D341Med (cell line): ENCODE measurements around the gene PTGER1.
"Not testable (repeated sequence)": the region's sequence is repeated elsewhere in the genome, so short reads cannot be mapped to it uniquely, and the experiment has no call there.

Experiments used
- DNase-seq: peaks from one replicate; pipeline ENCODE4 v3.0.0; 2012; ENCODE audit warnings: low spot score

PTGER1 gene

GRCh38 chr19:14473978-14474578, 1.1 kb downstream of the PTGER1 start:
- DNase-seq: peak; percentile 48

DNA sequence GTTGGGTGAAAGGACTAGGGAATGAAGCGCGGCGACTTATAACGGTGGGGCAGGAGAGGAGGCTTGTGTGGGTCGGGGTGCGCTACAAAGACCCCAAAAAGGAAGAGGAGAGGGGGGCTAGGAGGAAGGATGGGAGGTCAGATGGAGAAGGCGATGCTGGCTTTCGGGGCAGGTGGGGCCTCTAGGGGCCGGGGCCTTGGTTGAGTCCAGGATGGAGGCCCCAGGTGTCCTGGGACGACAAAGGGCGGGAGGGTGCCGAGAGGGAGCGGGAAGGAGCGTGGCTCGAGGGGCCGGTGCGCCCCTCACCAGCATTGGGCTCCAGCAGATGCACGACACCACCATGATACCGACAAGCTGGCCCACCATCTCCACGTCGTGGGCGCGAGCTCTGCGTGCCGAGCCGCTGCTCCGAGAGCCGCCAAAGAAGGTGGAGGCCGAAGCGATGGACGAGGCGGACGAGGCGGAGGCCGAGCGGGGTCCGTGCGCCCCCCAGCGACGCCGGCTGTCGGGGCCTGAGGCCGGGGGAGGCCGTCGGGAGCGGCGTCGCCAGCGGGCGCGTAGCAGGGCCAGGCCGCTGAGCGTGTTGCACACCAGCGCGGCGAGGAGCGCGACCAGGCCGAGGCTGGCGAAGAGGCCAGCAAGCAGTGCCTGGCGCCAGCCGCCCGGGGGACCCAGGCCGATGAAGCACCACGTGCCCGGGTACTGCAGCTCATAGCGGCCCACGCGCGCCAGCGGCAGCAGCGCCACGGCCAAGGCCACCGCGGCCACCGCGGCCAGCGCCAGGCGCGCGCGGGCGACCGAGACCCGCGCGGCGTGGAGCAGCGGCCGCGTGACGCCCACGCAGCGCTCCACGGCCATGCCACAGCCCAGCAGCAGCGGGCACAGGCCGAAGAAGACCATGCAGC, 1.8 kb downstream of the PTGER1 start:
- peak; percentile 47 for DNase-seq

- DNase-seq: peak; percentile 93
Observed at GRCh38 chr19:14472202-14472938, 2.8 kb downstream of the PTGER1 start.

DNA sequence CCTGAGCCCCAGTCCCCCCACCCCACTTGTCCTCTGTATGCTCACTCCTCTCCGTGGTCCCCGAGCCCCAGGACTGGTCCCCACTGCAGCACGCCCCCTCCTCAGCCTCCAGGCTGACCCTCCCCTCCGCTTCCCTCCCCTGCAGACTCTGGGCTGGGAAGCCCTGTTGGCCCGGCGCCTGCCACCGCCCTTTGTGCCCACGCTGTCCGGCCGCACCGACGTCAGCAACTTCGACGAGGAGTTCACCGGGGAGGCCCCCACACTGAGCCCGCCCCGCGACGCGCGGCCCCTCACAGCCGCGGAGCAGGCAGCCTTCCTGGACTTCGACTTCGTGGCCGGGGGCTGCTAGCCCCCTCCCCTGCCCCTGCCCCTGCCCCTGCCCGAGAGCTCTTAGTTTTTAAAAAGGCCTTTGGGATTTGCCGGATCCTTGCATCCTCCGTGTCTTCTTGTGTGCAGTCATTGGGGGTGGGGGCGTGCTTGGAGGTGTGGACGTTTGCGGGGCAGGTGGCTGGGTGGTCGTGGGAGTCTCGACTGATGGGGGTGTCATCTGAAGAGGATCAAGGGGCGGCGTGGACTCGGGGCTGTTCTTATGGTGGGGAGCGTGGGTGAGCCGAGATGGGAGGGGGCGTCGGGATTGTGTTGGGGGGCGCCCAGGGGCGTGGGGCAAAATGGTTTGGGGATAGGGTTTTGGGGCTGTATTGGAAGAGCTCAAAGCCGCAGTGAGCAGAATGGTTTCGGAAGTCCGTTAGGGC, 3.5 kb downstream of the PTGER1 start:
- peak; percentile 44 for DNase-seq

GRCh38 chr19:14470031-14470876, 4.9 kb downstream of the PTGER1 start:
- DNase-seq: no peak

DNA sequence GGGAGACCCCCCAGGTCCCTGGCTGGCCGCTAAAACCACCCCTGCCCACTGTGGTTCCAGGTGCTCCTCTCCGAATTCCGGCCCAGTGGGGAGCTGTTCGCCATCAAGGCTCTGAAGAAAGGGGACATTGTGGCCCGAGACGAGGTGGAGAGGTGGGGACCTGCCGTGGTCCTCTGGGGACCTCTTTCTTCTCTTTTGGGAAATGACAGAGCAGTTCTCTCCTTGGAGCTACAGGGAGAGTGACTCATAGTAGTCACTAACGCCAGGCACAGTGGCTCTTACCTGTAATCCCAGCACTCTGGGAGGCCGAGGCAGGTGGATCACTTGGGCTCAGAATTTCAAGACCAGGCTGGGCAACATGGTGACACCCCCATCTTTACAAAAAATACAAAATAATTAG, 7.3 kb downstream of the PTGER1 start:
- no peak for DNase-seq

DNA sequence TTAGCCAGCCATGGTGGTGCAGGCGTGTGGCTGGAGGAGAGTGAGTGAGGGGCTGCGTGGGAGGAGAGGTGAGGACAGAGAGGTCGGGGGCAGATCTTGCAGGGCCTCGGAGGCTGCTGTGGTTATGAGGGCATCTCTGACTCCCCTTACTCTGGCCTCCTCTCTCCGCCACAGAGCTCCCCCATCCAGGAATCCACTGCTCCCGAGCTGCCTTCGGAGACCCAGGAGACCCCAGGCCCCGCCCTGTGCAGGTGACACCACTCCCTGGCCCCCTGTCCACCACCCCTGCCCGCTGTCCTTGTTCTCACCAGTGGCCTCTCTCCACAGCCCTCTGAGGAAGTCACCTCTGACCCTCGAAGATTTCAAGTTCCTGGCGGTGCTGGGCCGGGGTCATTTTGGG, 7.8 kb downstream of the PTGER1 start:
- no peak for DNase-seq

DNA sequence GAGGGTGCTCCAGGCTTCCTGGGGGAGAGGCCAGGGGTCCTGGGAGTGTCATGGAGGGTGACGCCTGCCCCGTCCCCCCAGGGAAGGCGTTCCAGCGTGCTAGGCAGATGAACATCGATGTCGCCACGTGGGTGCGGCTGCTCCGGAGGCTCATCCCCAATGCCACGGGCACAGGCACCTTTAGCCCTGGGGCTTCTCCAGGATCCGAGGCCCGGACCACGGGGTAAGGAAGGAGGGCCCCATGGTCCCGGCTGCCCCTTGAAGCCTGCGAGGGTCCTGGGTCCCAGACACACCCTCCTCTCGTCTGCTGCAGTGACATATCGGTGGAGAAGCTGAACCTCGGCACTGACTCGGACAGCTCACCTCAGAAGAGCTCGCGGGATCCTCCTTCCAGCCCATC, 11.4 kb downstream of the PTGER1 start:
- no peak for DNase-seq

DNA sequence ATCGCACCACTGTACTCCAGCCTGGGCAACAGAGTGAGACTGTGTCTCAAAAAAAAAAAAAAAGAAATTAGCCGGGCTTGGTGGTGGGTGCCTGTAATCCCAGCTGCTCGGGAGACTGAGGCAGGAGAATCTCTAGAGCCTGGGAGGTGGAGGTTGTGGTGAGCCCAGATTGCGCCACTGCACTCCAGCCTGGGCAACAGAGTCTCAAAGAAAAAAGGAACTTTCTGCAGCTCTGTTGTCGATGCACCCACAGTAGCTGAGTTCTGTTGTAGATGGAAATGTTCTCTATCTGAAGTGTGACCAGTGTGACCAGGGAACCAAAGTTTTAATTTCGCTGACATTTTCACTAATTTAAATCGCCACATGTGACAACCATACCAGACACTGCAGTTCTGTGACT, 12.8 kb downstream of the PTGER1 start:
- not testable (repeated sequence) for DNase-seq

DNA sequence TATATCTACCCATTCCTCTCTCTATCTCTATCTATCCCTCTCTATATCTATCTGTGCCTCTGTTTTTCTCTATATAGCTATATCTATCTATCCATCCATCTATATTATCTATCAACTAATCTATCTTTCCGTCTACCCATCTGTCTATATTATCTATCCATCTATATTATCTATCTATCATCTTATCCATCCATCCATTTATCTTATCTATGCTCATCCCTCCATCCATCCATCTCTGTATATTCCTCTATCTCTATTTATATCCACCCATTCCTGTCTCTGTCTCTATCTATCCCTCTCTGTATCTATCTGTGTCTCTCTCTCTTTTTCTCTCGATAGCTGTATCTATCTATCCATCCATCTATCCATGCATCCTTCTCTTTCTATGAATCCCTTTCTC, 14.2 kb downstream of the PTGER1 start:
- no peak for DNase-seq

DNA sequence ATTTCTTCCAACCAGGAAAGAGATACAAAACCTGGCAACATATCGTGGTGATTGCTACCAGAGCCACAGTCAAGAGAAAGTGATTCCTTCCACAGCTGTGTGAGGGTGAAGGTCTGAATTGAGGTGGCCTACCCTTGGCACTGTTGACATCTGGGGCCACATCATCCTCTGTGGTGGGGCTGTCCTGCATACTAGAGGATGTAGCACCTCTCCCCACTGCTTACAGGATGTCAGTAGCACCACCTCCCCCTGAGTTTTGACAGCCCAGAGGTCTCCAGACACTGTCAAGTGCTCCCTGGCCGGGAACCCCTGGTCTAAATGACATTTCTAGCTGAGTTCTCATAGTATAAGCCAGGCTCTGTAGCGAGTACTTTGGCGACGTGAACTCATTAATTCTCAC, 15.5 kb downstream of the PTGER1 start:
- DNase-seq: peak; percentile 6

DNA sequence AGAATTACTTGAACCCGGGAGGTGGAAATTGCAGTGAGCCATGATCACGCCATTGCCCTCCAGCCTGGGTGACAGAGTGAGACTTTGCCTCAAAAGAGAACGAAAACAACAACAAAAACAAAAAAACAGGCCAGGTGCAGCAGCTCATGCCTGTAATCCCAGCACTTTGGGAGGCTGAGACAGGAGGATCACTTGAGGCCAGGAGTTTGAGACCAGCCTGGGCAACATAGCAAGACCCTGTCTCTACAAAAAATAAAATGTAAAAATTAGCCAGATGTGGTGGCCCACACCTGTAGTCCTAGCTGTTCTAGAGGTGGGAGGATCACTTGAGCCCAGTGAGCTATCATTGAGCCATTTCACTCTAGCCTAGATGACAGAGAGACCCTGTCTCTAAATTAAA, 22.9 kb downstream of the PTGER1 start:
- DNase-seq: not testable (repeated sequence)

DNA sequence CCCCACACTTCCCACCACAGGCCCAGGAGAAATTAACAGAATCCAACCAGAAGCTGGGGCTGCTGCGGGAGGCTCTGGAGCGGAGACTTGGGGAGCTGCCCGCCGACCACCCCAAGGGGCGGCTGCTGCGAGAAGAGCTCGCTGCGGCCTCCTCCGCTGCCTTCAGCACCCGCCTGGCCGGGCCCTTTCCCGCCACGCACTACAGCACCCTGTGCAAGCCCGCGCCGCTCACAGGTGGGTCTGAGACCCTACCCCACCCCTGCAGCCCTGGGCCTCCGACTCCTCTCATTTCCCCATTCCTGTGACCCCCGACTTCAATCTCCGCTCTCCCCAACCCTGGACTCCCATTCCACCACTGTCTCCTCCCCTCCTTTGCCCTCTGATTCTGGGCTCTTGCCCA, 24.3 kb downstream of the PTGER1 start:
- DNase-seq: no peak

- DNase-seq: peak; percentile 83
Observed at GRCh38 chr19:14450168-14450874, 24.8 kb downstream of the PTGER1 start.

DNA sequence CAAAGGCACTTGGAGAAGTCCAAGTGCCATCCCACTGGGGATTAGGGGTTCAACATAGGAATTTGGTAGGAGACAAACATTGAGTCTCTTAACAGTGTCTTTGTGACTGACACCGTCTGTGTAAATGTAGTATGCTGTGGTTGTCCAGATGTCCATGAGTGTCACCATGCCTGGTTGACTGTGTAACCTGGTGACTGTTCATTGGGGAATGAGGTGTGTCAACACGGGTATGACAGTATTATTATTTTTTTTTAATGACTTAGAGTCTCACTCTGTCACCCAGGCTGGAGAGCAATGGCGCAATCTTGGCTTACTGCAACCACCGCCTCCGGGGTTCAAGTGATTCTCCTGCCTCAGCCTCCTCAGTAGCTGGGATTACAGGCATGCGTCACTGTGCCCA, 25.8 kb downstream of the PTGER1 start:
- DNase-seq: no peak

DNA sequence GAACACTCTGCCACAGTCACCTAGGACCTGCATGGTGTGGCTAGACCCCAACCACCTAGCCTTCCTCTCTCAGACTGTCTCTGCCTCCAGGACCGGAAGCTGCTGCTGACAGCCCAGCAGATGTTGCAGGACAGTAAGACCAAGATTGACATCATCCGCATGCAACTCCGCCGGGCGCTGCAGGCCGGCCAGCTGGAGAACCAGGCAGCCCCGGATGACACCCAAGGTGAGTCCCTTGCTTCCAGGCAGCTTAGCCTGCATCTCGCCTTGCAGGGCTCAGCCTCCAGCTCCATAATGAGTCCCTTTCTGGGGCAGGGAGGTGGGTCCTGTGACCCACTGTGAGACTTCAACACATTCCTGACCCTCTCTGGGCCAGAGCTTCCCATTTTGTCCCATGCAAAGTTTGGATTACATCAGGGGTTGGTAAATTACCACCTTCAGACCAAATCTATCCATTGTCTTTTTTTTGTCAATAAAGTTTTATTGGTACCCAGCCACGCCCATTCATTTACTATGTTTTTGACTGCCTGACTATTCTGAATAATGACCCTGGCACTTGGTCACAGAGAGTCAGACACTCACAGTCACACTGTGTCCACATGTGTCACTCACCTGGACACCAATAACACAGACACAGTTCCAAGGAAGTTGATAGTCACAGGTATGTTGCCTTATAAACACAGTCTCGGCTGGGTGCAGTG, 28.7 kb downstream of the PTGER1 start:
- peak; percentile 5 for DNase-seq

- no peak for DNase-seq
Observed at GRCh38 chr19:14443632-14444216, 31.4 kb downstream of the PTGER1 start.

DNA sequence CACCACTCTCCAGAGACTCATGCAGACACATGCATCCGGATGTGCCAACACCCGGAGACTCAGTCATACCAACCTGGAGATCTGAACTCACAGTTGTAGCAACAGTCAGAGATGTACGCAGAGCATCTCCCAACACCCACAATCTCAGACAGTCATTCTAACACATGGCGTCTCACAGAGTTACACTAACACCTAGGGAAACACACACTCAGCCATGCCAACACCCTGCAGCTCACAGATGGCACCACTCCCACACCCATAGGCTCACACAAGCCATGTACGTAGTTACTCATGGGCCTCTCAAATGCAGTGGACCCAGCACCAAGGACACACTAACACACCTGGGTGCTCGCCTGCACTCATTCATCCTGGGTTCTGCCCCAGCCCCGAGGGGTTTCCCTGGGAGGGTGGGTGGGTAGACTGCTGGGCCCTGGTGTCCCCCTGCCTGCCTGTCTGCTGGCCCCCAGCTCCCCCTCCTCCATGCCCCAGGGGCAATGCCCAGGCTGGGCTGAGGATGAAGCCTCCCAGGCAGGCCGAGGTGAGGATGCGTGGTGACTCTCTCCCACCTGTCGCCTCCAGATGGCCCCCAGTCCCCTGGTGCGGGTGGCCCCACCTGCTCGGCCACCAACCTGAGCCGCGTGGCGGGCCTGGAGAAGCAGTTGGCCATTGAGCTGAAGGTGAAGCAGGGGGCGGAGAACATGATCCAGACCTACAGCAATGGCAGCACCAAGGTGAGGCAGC, 32.1 kb downstream of the PTGER1 start:
- DNase-seq: peak; percentile 21
